GM19043 (cell line): Measurements from ENCODE around the gene PDE4B.

Source experiments
- ATAC-seq: cut with Tn5 transposase; IDR thresholded peaks from one replicate; pipeline ENCODE4 v1.9.1; 2021; ENCODE audit warnings: low read depth; ENCODE audit not compliant: unreplicated experiment

PDE4B gene

GRCh38 chr1:66168467-66168887 is 375.8 kb downstream of the PDE4B start:
- no peak for ATAC-seq

DNA sequence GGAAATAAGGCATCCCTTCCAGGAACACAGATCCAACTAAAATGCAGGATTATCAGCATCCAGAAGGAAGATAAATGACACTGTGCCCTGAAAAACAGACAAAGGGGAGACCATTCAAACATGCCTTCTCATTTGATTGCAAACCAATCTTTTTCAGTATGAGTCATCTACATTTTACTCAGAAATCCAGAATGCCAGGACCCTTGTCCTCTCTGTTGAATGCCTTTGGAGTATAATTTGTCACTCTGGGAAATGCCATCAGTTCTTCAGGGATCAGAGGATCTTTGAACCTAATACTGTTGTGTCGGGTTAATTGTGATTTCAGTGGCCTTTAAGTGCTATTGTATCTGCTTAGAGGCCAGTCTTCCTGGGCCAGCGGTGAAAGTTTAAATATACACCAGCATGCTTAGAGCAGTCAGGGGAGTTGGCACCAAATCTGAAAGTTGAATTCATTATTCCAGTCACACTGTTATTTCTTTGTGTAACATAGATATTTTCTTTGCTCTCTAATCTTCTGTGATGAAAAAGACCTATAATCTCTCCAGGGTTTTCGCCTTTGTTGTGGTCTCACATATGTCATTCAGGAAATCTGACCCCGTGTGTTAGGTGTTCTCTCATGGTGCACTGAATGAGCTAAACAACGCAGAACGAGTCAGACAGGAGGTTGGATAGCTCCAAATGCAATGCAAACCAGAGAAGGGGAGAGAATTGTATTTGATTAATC is 376.4 kb downstream of the PDE4B start:
- no peak for ATAC-seq

- no peak for ATAC-seq
Measured at GRCh38 chr1:66172272-66172671, 379.6 kb downstream of the PDE4B start.

- ATAC-seq, result no peak
Measured at GRCh38 chr1:66175098-66175497, 382.4 kb downstream of the PDE4B start.

DNA sequence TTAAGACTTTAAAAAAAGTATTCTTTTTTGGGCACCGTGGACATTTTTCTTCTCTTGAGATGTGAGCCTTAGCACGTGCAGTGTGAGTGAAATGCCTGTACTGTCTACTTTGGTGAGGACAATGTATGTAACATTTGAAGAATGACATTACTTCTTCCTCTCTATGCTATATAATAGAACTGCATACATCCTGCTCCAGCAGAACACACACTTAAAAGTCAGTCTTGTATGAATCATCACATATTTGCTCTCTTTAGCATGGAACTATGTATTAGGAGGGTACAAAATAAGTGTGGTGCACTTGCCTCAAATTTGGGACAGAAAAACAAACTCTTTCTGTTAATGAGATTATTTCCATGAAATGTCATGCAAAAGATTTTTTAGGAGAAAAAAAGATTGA is 382.9 kb downstream of the PDE4B start:
- no peak for ATAC-seq

- no peak for ATAC-seq
Measured at GRCh38 chr1:66176012-66176715, 383.5 kb downstream of the PDE4B start.

DNA sequence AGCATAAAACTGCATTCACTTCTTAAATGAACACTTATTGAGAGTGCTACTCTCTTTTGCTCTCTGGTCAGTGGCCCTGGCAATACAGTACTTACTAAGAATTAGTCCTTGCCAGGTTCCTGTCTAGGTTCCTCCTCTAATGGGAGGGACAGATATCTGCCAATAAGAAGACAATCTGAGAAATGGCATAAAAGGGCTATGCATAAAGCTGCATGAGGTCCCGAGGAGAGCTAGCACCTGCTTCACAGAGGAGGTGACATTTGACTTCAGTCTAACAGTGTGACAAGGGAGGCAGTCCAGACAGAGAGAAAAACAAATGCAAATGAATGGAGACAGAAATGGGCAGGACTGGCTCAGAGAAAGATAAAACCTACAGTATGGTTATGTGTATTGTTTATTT is 384.1 kb downstream of the PDE4B start:
- ATAC-seq, result no peak

GRCh38 chr1:66177510-66177909 is 384.8 kb downstream of the PDE4B start:
- ATAC-seq, result no peak

GRCh38 chr1:66182026-66182425 is 389.3 kb downstream of the PDE4B start:
- ATAC-seq, result no peak

DNA sequence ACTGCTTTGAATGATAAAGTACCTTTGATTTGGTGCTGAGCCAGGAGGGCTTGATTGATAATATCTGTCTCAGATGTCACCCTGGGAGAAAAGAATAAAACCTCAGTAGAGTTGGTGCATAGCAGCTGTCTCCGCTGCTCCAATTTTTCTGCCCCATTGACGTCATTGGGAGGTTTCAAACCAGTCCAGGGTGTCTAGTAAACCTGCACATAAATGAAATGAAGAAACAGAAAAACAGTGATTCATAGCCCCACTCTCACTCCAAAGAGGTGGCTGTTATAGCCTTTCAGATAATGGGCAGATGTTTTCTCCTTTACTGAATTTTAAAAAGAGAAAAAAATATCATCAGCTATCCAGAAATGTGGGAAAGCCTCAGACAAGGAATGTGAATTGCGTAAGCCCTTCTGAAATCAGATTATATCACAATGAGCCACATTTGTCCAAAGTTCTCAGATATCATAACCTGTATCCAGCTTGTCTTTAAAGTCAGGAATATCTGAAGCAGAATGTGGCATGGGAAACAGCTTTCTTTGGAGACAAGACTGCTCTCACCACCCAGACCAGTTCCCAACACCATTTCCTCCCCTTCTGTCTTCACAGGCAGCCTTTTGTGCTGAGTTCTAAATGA is 390.0 kb downstream of the PDE4B start:
- ATAC-seq, result no peak

GRCh38 chr1:66183400-66183799 is 390.7 kb downstream of the PDE4B start:
- no peak for ATAC-seq

- no peak for ATAC-seq
Measured at GRCh38 chr1:66197120-66197519, 404.4 kb downstream of the PDE4B start.

DNA sequence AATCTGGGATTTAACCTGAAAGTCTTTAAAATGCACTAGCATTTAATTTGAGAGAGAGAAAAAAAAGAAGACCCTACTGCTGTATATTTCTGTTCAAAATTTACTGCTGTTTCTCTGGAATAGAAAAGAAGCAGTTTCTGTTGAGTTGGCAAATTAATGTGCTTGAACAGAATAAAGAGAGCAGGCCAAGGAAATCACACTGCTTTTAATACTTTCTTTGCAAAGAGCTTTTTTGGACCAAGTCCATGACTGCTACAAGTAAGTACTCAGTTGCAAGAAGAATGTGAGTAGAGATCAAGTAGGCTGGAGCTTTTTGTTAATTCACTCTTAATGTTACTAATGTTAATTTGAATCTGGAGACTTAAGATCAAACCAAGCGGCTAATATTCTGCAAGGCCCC is 405.1 kb downstream of the PDE4B start:
- ATAC-seq, result no peak

- no peak for ATAC-seq
Measured at GRCh38 chr1:66206563-66207144, 414.0 kb downstream of the PDE4B start.

- ATAC-seq, result no peak
Measured at GRCh38 chr1:66207484-66207883, 414.8 kb downstream of the PDE4B start.

- no peak for ATAC-seq
Measured at GRCh38 chr1:66208632-66209031, 415.9 kb downstream of the PDE4B start.

GRCh38 chr1:66210635-66211244 is 418.0 kb downstream of the PDE4B start:
- ATAC-seq, result no peak

- ATAC-seq, result no peak
Measured at GRCh38 chr1:66211521-66211920, 418.8 kb downstream of the PDE4B start.

DNA sequence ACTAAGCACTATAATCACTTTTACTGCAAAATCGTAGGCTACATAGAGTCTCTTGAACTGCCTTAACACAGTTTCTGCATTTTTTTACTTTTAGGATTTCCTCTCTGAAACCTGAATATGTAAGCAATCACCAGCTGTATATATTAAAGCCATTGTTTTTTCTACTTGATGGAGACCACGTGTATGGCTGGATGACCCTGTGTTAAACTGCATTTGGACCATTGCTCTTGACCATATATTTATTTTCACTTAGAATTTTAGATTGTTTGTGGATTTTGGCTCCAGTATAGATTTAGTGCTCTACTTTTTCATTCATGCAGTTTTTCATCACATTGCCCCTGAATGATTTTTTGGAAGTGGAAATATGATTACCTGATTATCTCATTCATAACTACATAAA is 420.8 kb downstream of the PDE4B start:
- ATAC-seq, result no peak

DNA sequence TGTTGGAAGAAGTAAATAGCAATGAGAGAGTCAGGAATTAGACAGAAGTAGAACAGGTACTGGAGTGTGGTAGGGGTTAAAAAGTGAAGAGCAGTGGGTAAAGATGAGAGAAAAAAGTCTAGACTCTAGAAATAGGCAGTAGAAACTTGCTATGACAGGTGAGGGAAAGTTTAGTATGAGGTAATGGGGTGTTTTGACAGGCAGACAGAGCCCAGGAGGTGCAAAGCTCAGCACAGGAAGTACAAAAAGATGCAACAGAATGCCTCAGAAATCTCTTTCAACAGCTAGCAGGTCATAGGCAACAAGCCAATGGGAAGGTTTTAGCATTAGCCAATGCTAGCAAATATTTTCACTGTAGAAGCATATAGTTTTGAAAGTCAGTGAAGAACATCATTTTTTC is 422.2 kb downstream of the PDE4B start:
- no peak for ATAC-seq

- ATAC-seq, result no peak
Measured at GRCh38 chr1:66217021-66217420, 424.3 kb downstream of the PDE4B start.
